ENCODE data around the gene SYNE4.

DNA sequence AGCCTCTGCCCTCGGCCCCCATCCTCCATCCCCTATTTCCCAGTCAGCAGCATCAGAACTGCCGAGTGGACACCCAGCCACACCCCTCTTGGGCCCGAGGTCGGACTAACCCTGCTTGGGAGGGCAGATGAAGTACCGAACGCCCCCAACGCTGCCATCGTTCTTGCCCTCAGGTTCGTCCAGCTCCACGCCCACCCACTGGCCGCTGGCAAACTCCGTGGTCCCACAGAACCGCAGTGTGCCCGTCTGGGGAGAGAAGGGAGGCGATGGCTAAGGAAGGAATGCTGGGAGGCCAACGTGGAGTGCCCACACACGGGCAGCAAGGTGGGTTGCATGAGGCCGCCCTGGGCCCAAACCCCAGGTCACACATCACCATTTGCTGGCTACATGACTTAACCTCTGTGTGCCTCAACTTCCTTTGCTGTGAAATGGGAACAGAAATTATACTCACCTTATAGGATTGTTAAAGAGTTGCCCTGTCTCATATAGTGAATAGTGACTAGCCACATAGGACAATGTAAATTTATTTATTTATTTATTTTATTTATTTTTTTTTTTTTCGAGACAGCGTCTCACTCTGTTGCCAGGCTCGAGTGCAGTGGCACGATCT, 10.6 kb upstream of the SYNE4 start:
- TF ChIP-seq, protein P1, sequence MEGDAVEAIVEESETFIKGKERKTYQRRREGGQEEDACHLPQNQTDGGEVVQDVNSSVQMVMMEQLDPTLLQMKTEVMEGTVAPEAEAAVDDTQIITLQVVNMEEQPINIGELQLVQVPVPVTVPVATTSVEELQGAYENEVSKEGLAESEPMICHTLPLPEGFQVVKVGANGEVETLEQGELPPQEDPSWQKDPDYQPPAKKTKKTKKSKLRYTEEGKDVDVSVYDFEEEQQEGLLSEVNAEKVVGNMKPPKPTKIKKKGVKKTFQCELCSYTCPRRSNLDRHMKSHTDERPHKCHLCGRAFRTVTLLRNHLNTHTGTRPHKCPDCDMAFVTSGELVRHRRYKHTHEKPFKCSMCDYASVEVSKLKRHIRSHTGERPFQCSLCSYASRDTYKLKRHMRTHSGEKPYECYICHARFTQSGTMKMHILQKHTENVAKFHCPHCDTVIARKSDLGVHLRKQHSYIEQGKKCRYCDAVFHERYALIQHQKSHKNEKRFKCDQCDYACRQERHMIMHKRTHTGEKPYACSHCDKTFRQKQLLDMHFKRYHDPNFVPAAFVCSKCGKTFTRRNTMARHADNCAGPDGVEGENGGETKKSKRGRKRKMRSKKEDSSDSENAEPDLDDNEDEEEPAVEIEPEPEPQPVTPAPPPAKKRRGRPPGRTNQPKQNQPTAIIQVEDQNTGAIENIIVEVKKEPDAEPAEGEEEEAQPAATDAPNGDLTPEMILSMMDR (IDR thresholded peaks at IDR 0.05), result no peak
- TF ChIP-seq EZH2 (IDR thresholded peaks at IDR 0.05), result no peak
